HepG2 (cell line): ENCODE results near the gene PGS1. TPM values are rescaled to one million over a fixed set of nuclear protein-coding genes. Genes with fewer than 3 reads are reported as not detected.

ENCODE experiments used
- ATAC-seq: fragments of 200-7000 bp; cut with Tn5 transposase; 3 replicates; pipeline ENCODE4 v1.9.1; 2020; ENCODE audit warnings: mild to moderate bottlenecking, moderate library complexity
- BruUV-seq: library from RNA; stranded (reverse); fragments of 400-500 nt; replicated peaks from 2 replicates; lab custom pipeline; 2021; lab: Mats Ljungman, UMichigan
- CTCF ChIA-PET: fragments of 300-600 bp; formaldehyde crosslinking; extraction: SDS; loops from one replicate; lab custom pipeline; 2021; ENCODE audit warnings: low total read pairs, inconsistent platforms, low intra/inter-chr PET ratio; lab: Yijun Ruan, JAX
- POLR2A ChIA-PET: fragments of 350-600 bp; sonication (Branson Sonifier 250); formaldehyde crosslinking; loops from one replicate; lab custom pipeline; 2020; ENCODE audit warnings: antibody characterized with exemption, inconsistent platforms; lab: Yijun Ruan, JAX
- DNase-seq: peaks from one replicate; pipeline ENCODE4 v3.0.0-alpha.2; 2015; ENCODE audit warnings: low spot score
- FAIRE-seq: peaks from 3 replicates; lab custom pipeline; 2011; peaks lifted over from hg19 to GRCh38; lab: Jason Lieb, UNC
- H2AFZ ChIP-seq: one replicate; pipeline ENCODE4 v1.6.1; 2011; ENCODE audit warnings: low read length, inconsistent platforms
- H3K27ac ChIP-seq: fragments of 300-600 bp; 3 replicates; pipeline ENCODE4 v1.8.0; 2011; ENCODE audit warnings: mixed run types, mild to moderate bottlenecking, mixed read lengths, low read length, inconsistent platforms; ENCODE audit not compliant: insufficient read depth; ENCODE audit errors: extremely low read length
- H3K27me3 ChIP-seq, 2 experiments: fragments of 200-600 bp in 1 of 2; 2 replicates in 1 of 2; 3 replicates in 1 of 2; pipeline versions ENCODE4 v1.6.0 to v1.8.0; 2011; ENCODE audit warnings: low read length in 2 of 2, mild to moderate bottlenecking in 2 of 2, moderate library complexity in 2 of 2, inconsistent platforms in 1 of 2; ENCODE audit not compliant: insufficient read depth in 2 of 2, control insufficient read depth in 1 of 2
- H3K36me3 ChIP-seq, 2 experiments: fragments of 200-600 bp in 1 of 2; replicated peaks in 1 of 2; 2 replicates in 1 of 2; 3 replicates in 1 of 2; pipeline versions ENCODE4 v1.5.1 to v1.8.0; 2011; ENCODE audit warnings: low read length in 2 of 2, inconsistent platforms in 1 of 2; ENCODE audit not compliant: insufficient read depth in 2 of 2, control insufficient read depth in 1 of 2
- H3K4me1 ChIP-seq: 2 replicates; pipeline ENCODE4 v1.5.1; 2012; ENCODE audit warnings: low read length, inconsistent platforms; ENCODE audit not compliant: insufficient read depth
- H3K4me2 ChIP-seq: 2 replicates; pipeline ENCODE4 v1.6.0; 2011; ENCODE audit warnings: low read depth, low read length, inconsistent platforms
- H3K4me3 ChIP-seq, 3 experiments: fragments of 200-600 bp in 1 of 3; sonication (generic), shearing (Covaris generic) in 1 of 3; replicated peaks in 1 of 3; 2 replicates each; pipeline ENCODE4 v1.5.1; 2011 to 2016; ENCODE audit warnings: low read length in 3 of 3, inconsistent platforms in 2 of 3, low read depth in 2 of 3, mild to moderate bottlenecking in 2 of 3, control low read depth in 1 of 3, mixed read lengths in 1 of 3; ENCODE audit not compliant: insufficient read depth in 1 of 3
- H3K79me2 ChIP-seq: one replicate; pipeline ENCODE4 v1.6.1; 2011; ENCODE audit warnings: low read length, inconsistent platforms; ENCODE audit not compliant: insufficient read depth
- H3K9ac ChIP-seq: 2 replicates; pipeline ENCODE4 v1.6.0; 2011; ENCODE audit warnings: mild to moderate bottlenecking, low read depth, low read length, inconsistent platforms; ENCODE audit not compliant: insufficient read depth
- H3K9me3 ChIP-seq: 2 replicates; pipeline ENCODE4 v1.5.1; 2012; ENCODE audit warnings: mild to moderate bottlenecking, low read length
- H4K20me1 ChIP-seq: 2 replicates; pipeline ENCODE4 v1.6.0; 2011; ENCODE audit warnings: inconsistent platforms, mild to moderate bottlenecking, low read length, moderate library complexity; ENCODE audit not compliant: insufficient read depth
- ARID2 ChIP-seq: sonication (generic); formaldehyde crosslinking; IDR thresholded peaks from 2 replicates; pipeline ENCODE4 v1.8.1; 2022; ENCODE audit warnings: mild to moderate bottlenecking, missing genetic modification reagents, borderline replicate concordance
- BHLHE40 ChIP-seq: IDR thresholded peaks from 2 replicates; pipeline ENCODE4 v1.6.1; 2011; ENCODE audit warnings: low read length, improper control_type of control experiment
- RBAK ChIP-seq: sonication (generic); formaldehyde crosslinking; IDR thresholded peaks from 2 replicates; pipeline ENCODE4 v1.5.1; 2020; ENCODE audit warnings: mild to moderate bottlenecking, missing genetic modification reagents
- SETDB1 ChIP-seq: sonication (generic); formaldehyde crosslinking; IDR thresholded peaks from 2 replicates; pipeline ENCODE4 v1.5.1; 2020; ENCODE audit warnings: missing genetic modification reagents, mild to moderate bottlenecking, borderline replicate concordance
- TBX3 ChIP-seq: fragments of 450-650 bp; IDR thresholded peaks from 2 replicates; pipeline ENCODE4 v1.6.1; 2017; ENCODE audit warnings: antibody characterized with exemption, mild to moderate bottlenecking, inconsistent platforms, borderline replicate concordance
- ZFAT ChIP-seq: sonication (generic); formaldehyde crosslinking; conservative IDR thresholded peaks from 2 replicates; pipeline ENCODE4 v1.8.1; 2023; ENCODE audit warnings: missing genetic modification reagents, inconsistent platforms
- ZMAT5 ChIP-seq: sonication (generic); formaldehyde crosslinking; IDR thresholded peaks from 2 replicates; pipeline ENCODE4 v1.5.0; 2020; ENCODE audit warnings: mild to moderate bottlenecking, low read depth, missing genetic modification reagents, borderline replicate concordance
- ZNF121 ChIP-seq: sonication (generic); formaldehyde crosslinking; IDR thresholded peaks from 2 replicates; pipeline ENCODE4 v1.5.0; 2020; ENCODE audit warnings: mild to moderate bottlenecking, missing genetic modification reagents
- ZNF740 ChIP-seq: sonication (generic); formaldehyde crosslinking; IDR thresholded peaks from 2 replicates; pipeline ENCODE4 v1.4.0; 2020; ENCODE audit warnings: missing genetic modification reagents
- WGBS: methylation state at CpG from one replicate; pipeline ENCODE4 v1.1.6; 2017; ENCODE audit warnings: low lambda C conversion rate; 5-methylcytosine and 5-hydroxymethylcytosine counted together
- in situ Hi-C: cut with HindIII; loops from 2 replicates; pipeline ENCODE4 v1.10.0; 2017; ENCODE audit warnings: low pct_unique_long_range_greater_than_20kb; ENCODE audit not compliant: extremely low pct_ligation_motif_present
- intact Hi-C: fragments of 100-400 bp; cut with micrococcal nuclease; formaldehyde crosslinking; loops from one replicate; pipeline ENCODE4 v1.10.0; 2022; ENCODE audit not compliant: unreplicated experiment
- polyA plus RNA-seq, 8 experiments: library from polyadenylated mRNA; depleted of rRNA in 3 of 8; stranded (reverse) in 7 of 8; unstranded in 1 of 8; fragments of >200 nt; fragmentation: Illumina TruSeq in 4 of 8; extraction: Trizol in 4 of 8; gene quantifications; 2 replicates each; pipeline versions ENCODE4 v1.2.1 to v1.2.3, GENCODE V29; 2011 to 2016; ENCODE audit warnings: low read depth in 4 of 8, missing spikeins in 1 of 8, mixed read lengths in 1 of 8; ENCODE audit not compliant: insufficient read depth in 1 of 8
- total RNA-seq, 5 experiments: library from RNA; depleted of rRNA; stranded (reverse); fragments of >200 nt; fragmentation: Illumina TruSeq; extraction: Trizol; gene quantifications; 2 replicates each; pipeline ENCODE4 v1.2.3, GENCODE V29; 2016; ENCODE audit warnings: low read depth in 1 of 5
- TF ChIP-seq, protein P1 (sequence below): sonication (generic); formaldehyde crosslinking; IDR thresholded peaks from 2 replicates; pipeline ENCODE4 v1.5.1; 2020; ENCODE audit warnings: missing genetic modification reagents, mild to moderate bottlenecking, borderline replicate concordance

PGS1 gene
- total and polyA plus RNA-seq, 2 of the 13 experiments (the other 11 are each of a cell fraction or from before 2014, with no cell fraction given): 25.9 to 31.5 TPM

DNA sequence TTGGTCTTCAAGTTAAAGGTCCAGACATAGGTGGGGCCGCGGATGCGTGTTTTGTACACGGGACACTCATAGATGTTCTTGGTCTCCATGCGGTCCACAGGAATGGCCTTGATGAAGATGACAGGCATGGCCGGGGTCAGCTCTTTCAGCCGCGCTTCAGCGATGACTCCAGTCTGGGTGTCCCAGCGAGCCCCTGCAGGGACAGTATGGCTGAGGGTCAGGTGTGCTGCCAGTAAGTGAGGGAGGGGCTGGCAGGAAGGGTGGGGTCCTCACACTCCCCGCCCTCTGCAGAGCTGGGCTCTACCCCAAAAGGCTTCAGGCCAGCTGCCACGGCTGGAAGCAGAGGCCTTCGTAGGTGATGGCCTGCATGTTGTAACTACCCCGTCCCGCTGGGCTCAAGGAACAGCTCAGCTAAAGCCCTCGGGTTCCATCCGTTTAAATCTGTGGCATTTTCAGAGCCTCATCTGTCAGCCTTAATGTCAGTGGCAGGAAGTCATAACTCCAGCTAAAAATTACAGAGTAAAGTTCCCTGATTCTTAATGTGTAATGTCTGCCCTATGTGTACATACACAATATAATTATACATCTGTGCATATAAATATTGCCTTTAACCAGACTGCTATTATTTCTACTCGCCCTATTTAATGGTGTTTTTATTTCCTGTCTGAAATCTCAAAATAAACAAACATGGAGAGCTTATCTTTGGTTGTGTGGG lies 45.7 kb downstream of the PGS1 start:
- ChIA-PET POLR2A (interaction anchor here (0.7 kb wide), 1 partner anchor 9 kb away, joined by 3 read pairs; no protein-coding TSS in a partner anchor), CTCF (no interaction called here)
- DNase-seq (no peak), ATAC-seq (no peak), FAIRE-seq (no peak)
- Histone ChIP-seq H3K27me3 (no peaks in the 10 kb centered on the region), H3K27ac (no peak overlapping the region), H3K4me1 (peaks cover 29% of the 10 kb centered on the region), H3K9ac (no peak overlapping the region), H3K79me2 (no peaks in the 10 kb centered on the region), H3K9me3 (no peaks in the 10 kb centered on the region), H2AFZ (no peak overlapping the region), H3K36me3 (peaks cover 28 to 56% of the 10 kb centered on the region in 2 experiments), H4K20me1 (peaks cover 26% of the 10 kb centered on the region), H3K4me2 (no peak overlapping the region), H3K4me3 (no peak overlapping the region)
- WGBS: 93% methylated on average over 14 of the region's 18 CpGs
- no peak for TF ChIP-seq BHLHE40
- no peak for TF ChIP-seq ZMAT5 (CRISPR knock-in tag)
- TF ChIP-seq, protein P1, sequence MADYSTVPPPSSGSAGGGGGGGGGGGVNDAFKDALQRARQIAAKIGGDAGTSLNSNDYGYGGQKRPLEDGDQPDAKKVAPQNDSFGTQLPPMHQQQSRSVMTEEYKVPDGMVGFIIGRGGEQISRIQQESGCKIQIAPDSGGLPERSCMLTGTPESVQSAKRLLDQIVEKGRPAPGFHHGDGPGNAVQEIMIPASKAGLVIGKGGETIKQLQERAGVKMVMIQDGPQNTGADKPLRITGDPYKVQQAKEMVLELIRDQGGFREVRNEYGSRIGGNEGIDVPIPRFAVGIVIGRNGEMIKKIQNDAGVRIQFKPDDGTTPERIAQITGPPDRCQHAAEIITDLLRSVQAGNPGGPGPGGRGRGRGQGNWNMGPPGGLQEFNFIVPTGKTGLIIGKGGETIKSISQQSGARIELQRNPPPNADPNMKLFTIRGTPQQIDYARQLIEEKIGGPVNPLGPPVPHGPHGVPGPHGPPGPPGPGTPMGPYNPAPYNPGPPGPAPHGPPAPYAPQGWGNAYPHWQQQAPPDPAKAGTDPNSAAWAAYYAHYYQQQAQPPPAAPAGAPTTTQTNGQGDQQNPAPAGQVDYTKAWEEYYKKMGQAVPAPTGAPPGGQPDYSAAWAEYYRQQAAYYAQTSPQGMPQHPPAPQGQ (CRISPR knock-in tag): no peak
- TF ChIP-seq TBX3: no peak
- no peak for TF ChIP-seq SETDB1 (CRISPR knock-in tag)
- no peak for TF ChIP-seq ZNF121 (CRISPR knock-in tag)
- TF ChIP-seq ZNF740 (CRISPR knock-in tag): no peak
- no peak for TF ChIP-seq ARID2 (CRISPR knock-in tag)
- no peak for TF ChIP-seq ZFAT (CRISPR knock-in tag)
- TF ChIP-seq RBAK (CRISPR knock-in tag): no peak
- in situ Hi-C loops: loop anchor here (5.0 kb wide), 2 partner anchors 62 to 132 kb away; partner anchors contain the start of gene SOCS3
- no TSS peak for BruUV-seq
- intact Hi-C loops: loop anchor here (5.0 kb wide), 2 partner anchors 47 to 172 kb away; partner anchors contain the start of gene PGS1
